WTC11 (cell line): Measurements from ENCODE around the gene SCD5. TPM values are rescaled to one million over a fixed set of nuclear protein-coding genes. Genes with fewer than 3 reads are reported as not detected.

Experiments used
- ATAC-seq: fragments of 200-7000 bp; cut with Tn5 transposase; 2 replicates; pipeline ENCODE4 v1.10.0; 2021; ENCODE audit warnings: mild to moderate bottlenecking, moderate library complexity
- CTCF ChIA-PET: fragments of 300-600 bp; sonication (Branson Sonifier 250); formaldehyde crosslinking; loops from one replicate; lab custom pipeline; 2021; ENCODE audit warnings: antibody characterized with exemption; lab: Charles Lee
- POLR2A ChIA-PET: fragments of 350-600 bp; sonication (Branson Sonifier 250); formaldehyde crosslinking; loops from one replicate; lab custom pipeline; 2021; ENCODE audit warnings: antibody characterized with exemption; lab: Charles Lee
- DNase-seq: peaks from one replicate; pipeline ENCODE4 v3.0.0; 2021; ENCODE audit warnings: low spot score
- H3K27ac Mint-ChIP-seq: 2 replicates; pipeline ENCODE4 v1.8.0; 2021; ENCODE audit warnings: mixed read lengths
- H3K27me3 Mint-ChIP-seq: 2 replicates; pipeline ENCODE4 v1.8.0; 2021; ENCODE audit warnings: low read depth, mild to moderate bottlenecking, moderate library complexity, mixed read lengths
- H3K36me3 Mint-ChIP-seq: 2 replicates; pipeline ENCODE4 v1.8.0; 2021; ENCODE audit warnings: mixed read lengths
- H3K4me1 Mint-ChIP-seq: 2 replicates; pipeline ENCODE4 v1.8.0; 2022; ENCODE audit warnings: mixed read lengths
- H3K4me3 Mint-ChIP-seq: 2 replicates; pipeline ENCODE4 v1.8.0; 2021; ENCODE audit warnings: mild to moderate bottlenecking, moderate library complexity, mixed read lengths
- H3K9me3 Mint-ChIP-seq: 2 replicates; pipeline ENCODE4 v1.8.0; 2021; ENCODE audit warnings: mixed read lengths
- AFF4 ChIP-seq: sonication (generic); formaldehyde crosslinking; IDR thresholded peaks from 2 replicates; pipeline ENCODE4 v1.8.1; 2023; ENCODE audit warnings: mild to moderate bottlenecking, missing genetic modification reagents, borderline replicate concordance
- ATF1 ChIP-seq: sonication (generic); formaldehyde crosslinking; IDR thresholded peaks from 2 replicates; pipeline ENCODE4 v1.8.1; 2023; ENCODE audit warnings: mild to moderate bottlenecking, moderate library complexity, missing genetic modification reagents
- CTCF ChIP-seq: fragments of 200-600 bp; IDR thresholded peaks from 2 replicates; pipeline ENCODE4 v1.8.0; 2022; ENCODE audit warnings: antibody characterized with exemption
- FOXJ3 ChIP-seq: sonication (generic); formaldehyde crosslinking; IDR thresholded peaks from 2 replicates; pipeline ENCODE4 v1.9.0; 2021; ENCODE audit warnings: missing genetic modification reagents, mild to moderate bottlenecking, borderline replicate concordance
- HMGA2 ChIP-seq: fragments of 250-450 bp; sonication (Bioruptor Pico); IDR thresholded peaks from 2 replicates; pipeline ENCODE4 v1.4.0; 2021; ENCODE audit warnings: mild to moderate bottlenecking, moderate library complexity
- IRF2 ChIP-seq: sonication (generic); formaldehyde crosslinking; IDR thresholded peaks from 2 replicates; pipeline ENCODE4 v1.8.0; 2022; ENCODE audit warnings: low read depth, missing genetic modification reagents, borderline replicate concordance
- KAT7 ChIP-seq: sonication (generic); formaldehyde crosslinking; IDR thresholded peaks from 2 replicates; pipeline ENCODE4 v1.8.1; 2023; ENCODE audit warnings: missing genetic modification reagents, mild to moderate bottlenecking, borderline replicate concordance
- NR3C1 ChIP-seq: sonication (generic); formaldehyde crosslinking; conservative IDR thresholded peaks from 2 replicates; pipeline ENCODE4 v1.8.1; 2023; ENCODE audit warnings: low read depth, mild to moderate bottlenecking, missing genetic modification reagents
- PREB ChIP-seq: sonication (generic); formaldehyde crosslinking; IDR thresholded peaks from 2 replicates; pipeline ENCODE4 v1.8.1; 2022; ENCODE audit warnings: mild to moderate bottlenecking, missing genetic modification reagents, moderate library complexity, borderline replicate concordance
- RELA ChIP-seq: sonication (generic); formaldehyde crosslinking; IDR thresholded peaks from 2 replicates; pipeline ENCODE4 v1.8.1; 2022; ENCODE audit warnings: missing genetic modification reagents, mild to moderate bottlenecking, borderline replicate concordance
- SMAD4 ChIP-seq: sonication (generic); formaldehyde crosslinking; IDR thresholded peaks from 2 replicates; pipeline ENCODE4 v1.8.0; 2022; ENCODE audit warnings: mild to moderate bottlenecking, missing genetic modification reagents
- SP1 ChIP-seq: sonication (generic); formaldehyde crosslinking; conservative IDR thresholded peaks from 2 replicates; pipeline ENCODE4 v1.8.1; 2022; ENCODE audit warnings: missing genetic modification reagents
- STAT6 ChIP-seq: sonication (generic); formaldehyde crosslinking; conservative IDR thresholded peaks from 2 replicates; pipeline ENCODE4 v1.8.1; 2023; ENCODE audit warnings: mild to moderate bottlenecking, low read depth, missing genetic modification reagents, moderate library complexity
- ZBTB43 ChIP-seq: sonication (generic); formaldehyde crosslinking; IDR thresholded peaks from 2 replicates; pipeline ENCODE4 v1.8.1; 2023; ENCODE audit warnings: mild to moderate bottlenecking, missing genetic modification reagents
- ZMAT4 ChIP-seq: fragments of 250-450 bp; sonication (Bioruptor Pico); IDR thresholded peaks from 2 replicates; pipeline ENCODE4 v1.9.0; 2021; ENCODE audit warnings: mild to moderate bottlenecking
- ZNF232 ChIP-seq: sonication (generic); formaldehyde crosslinking; IDR thresholded peaks from 2 replicates; pipeline ENCODE4 v1.8.0; 2022; ENCODE audit warnings: mild to moderate bottlenecking, missing genetic modification reagents
- ZNF416 ChIP-seq: fragments of 250-450 bp; sonication (Bioruptor Pico); IDR thresholded peaks from 2 replicates; pipeline ENCODE4 v1.9.0; 2021; ENCODE audit warnings: mild to moderate bottlenecking, inconsistent platforms
- ZNF532 ChIP-seq: fragments of 250-450 bp; sonication (Bioruptor Pico); IDR thresholded peaks from 2 replicates; pipeline ENCODE4 v1.9.0; 2021; ENCODE audit warnings: mild to moderate bottlenecking, borderline replicate concordance
- total RNA-seq: library from RNA; stranded (reverse); gene quantifications from 3 replicates; pipeline ENCODE4 v1.2.3, GENCODE V29; 2021

The SCD5 gene
- total RNA-seq, 1 experiment from 2014 or later: 6.3 TPM

- Mint-ChIP-seq H3K4me1 (peaks cover 5% of the 10 kb centered on the region; the same call in 1 of the 2 replicates), H3K36me3 (no peaks in the 10 kb centered on the region), H3K27ac (no peak overlapping the region), H3K27me3 (no peaks in the 10 kb centered on the region), H3K9me3 (no peaks in the 10 kb centered on the region), H3K4me3 (no peak overlapping the region)
- ChIA-PET POLR2A (no interaction called here), CTCF (no interaction called here)
- ATAC-seq (no peak), DNase-seq (no peak)
- TF ChIP-seq CTCF: no peak
- TF ChIP-seq ATF1 (CRISPR knock-in tag): no peak
- no peak for TF ChIP-seq ZNF232 (CRISPR knock-in tag)
- no peak for TF ChIP-seq ZMAT4 (CRISPR knock-in tag)
- TF ChIP-seq ZNF416 (CRISPR knock-in tag): no peak
- no peak for TF ChIP-seq RELA (CRISPR knock-in tag)
- no peak for TF ChIP-seq HMGA2
Observed at GRCh38 chr4:82681754-82682153, 116.8 kb downstream of the SCD5 start.

GRCh38 chr4:82680834-82681233 is 117.8 kb downstream of the SCD5 start:
- Mint-ChIP-seq H3K4me1 (peaks cover 5% of the 10 kb centered on the region; the same call in 1 of the 2 replicates), H3K27me3 (no peaks in the 10 kb centered on the region), H3K27ac (no peak overlapping the region), H3K4me3 (no peak overlapping the region), H3K36me3 (no peaks in the 10 kb centered on the region), H3K9me3 (no peaks in the 10 kb centered on the region)
- no peak for DNase-seq
- POLR2A ChIA-PET: no interaction called here
- ATAC-seq: no peak; the same call in 1 of the 2 replicates
- CTCF ChIA-PET: interaction anchor here (0.6 to 1.2 kb wide), 2 partner anchors 61 to 412 kb away, joined by 4 read pairs; no protein-coding TSS in a partner anchor
- TF ChIP-seq NR3C1 (CRISPR knock-in tag) (no peak), IRF2 (CRISPR knock-in tag) (no peak), ZMAT4 (CRISPR knock-in tag) (no peak), SP1 (no peak), PREB (CRISPR knock-in tag) (no peak), ZBTB43 (no peak), STAT6 (CRISPR knock-in tag) (no peak), AFF4 (CRISPR knock-in tag) (no peak), KAT7 (CRISPR knock-in tag) (no peak), ZNF532 (CRISPR knock-in tag) (no peak), FOXJ3 (no peak), SMAD4 (CRISPR knock-in tag) (no peak)
